ENCODE results near the gene EMILIN1. TPM values are rescaled to one million over a fixed set of nuclear protein-coding genes. Genes with fewer than 3 reads are reported as not detected.

Gene EMILIN1
- total and polyA plus RNA-seq, 2 donors (not counting 3 experiments of a cell fraction or from before 2014, with no cell fraction given) = 11.7 to 16.6 TPM

- H4K20me1 ChIP-seq (replicated peaks; ENCODE audit: control insufficient read depth, extremely low read depth, insufficient read depth, low read length) = no peaks in the 10 kb centered on the region
- dilution Hi-C loops (cut with MboI; ENCODE audit: extremely low pct_ligation_motif_present, low sequenced_read_pairs) = no loop called here
- H3K9ac ChIP-seq (replicated peaks; ENCODE audit: extremely low read depth, insufficient read depth, low read length) = no peak overlapping the region
- POLR2A ChIA-PET = interaction anchor here (0.6 to 1.0 kb wide), 3 partner anchors 9 to 197 kb away, joined by 3 to 4 read pairs (median 3); no protein-coding TSS in a partner anchor
- H3K79me2 ChIP-seq (ENCODE audit: control insufficient read depth, insufficient read depth, low read length) = no peaks in the 10 kb centered on the region
- H3K4me3 ChIP-seq (replicated peaks in 1 of 3; ENCODE audit: insufficient read depth in 1 of 3, low read depth in 1 of 3, low read length in 3 of 3) = no peak overlapping the region
- no peak overlapping the region for H3K27ac ChIP-seq (ENCODE audit: insufficient read depth, low read depth, low read length)
- H2AFZ ChIP-seq (ENCODE audit: low read depth, low read length) = no peak overlapping the region
- CTCF ChIA-PET = interaction anchor here (0.5 to 4.2 kb wide), 7 partner anchors 8 to 221 kb away, joined by 3 to 55 read pairs (median 7); partner anchors contain the start of gene AGBL5
- intact Hi-C loops (cut with micrococcal nuclease) = loop anchor here (1.0 kb wide), 3 partner anchors 11 to 50 kb away; partner anchors contain the start of genes OST4 and TMEM214
- FAIRE-seq (no peak), DNase-seq (ENCODE audit: low read depth, low spot score) (no peak)
- peaks cover 12% of the 10 kb centered on the region for H3K4me1 ChIP-seq (ENCODE audit: control insufficient read depth, extremely low read depth, insufficient read depth, low read length)
- H3K9me1 ChIP-seq (replicated peaks; ENCODE audit: control insufficient read depth, extremely low read depth, insufficient read depth, low read length) = no peaks in the 10 kb centered on the region
- TF ChIP-seq POLR2A (IDR thresholded peaks at IDR 0.05; ENCODE audit: low read depth, low read length) (no peak), FOS (IDR thresholded peaks at IDR 0.05; ENCODE audit: borderline replicate concordance, insufficient read depth, low read length) (no peak), JUN (IDR thresholded peaks at IDR 0.05; ENCODE audit: borderline replicate concordance, insufficient read depth, insufficient read length, low read depth) (no peak), CTCF (IDR thresholded peaks at IDR 0.05; ENCODE audit: extremely low read depth in 1 of 2, insufficient read depth in 1 of 2, low read depth in 1 of 2, low read length in 2 of 2) (no peak), GATA2 (IDR thresholded peaks at IDR 0.05; ENCODE audit: insufficient read depth, insufficient read length, low read depth, low read length) (no peak), MAX (IDR thresholded peaks at IDR 0.05; ENCODE audit: insufficient read depth, insufficient read length) (no peak), POLR2AphosphoS5 (IDR thresholded peaks at IDR 0.05; ENCODE audit: insufficient read depth, low read depth, low read length) (no peak), EZH2 (IDR thresholded peaks at IDR 0.05; ENCODE audit: borderline replicate concordance, low read depth, low read length, severe bottlenecking) (no peak), MYC (IDR thresholded peaks at IDR 0.05; ENCODE audit: low read depth, low read length) (no peak)
- H3K27me3 ChIP-seq (ENCODE audit: control insufficient read depth in 2 of 2, insufficient read depth in 2 of 2, low read length in 2 of 2) = no peaks in the 10 kb centered on the region
- no peaks in the 10 kb centered on the region for H3K36me3 ChIP-seq (ENCODE audit: control insufficient read depth in 2 of 2, extremely low read depth in 1 of 2, insufficient read depth in 2 of 2, low read length in 2 of 2)
- H3K9me3 ChIP-seq (replicated peaks; ENCODE audit: control insufficient read depth, insufficient read depth, low read length) = no peaks in the 10 kb centered on the region
- no peak overlapping the region for H3K4me2 ChIP-seq (ENCODE audit: insufficient read depth, low read length)
- BruUV-seq (replicated peaks) = no TSS peak
Observed at GRCh38 chr2:27081984-27082772, 3.8 kb downstream of the EMILIN1 start.

Data from endothelial cell of umbilical vein (primary cell).